Measurements from ENCODE around the gene RNF150. TPM values are rescaled to one million over a fixed set of nuclear protein-coding genes. Genes with fewer than 3 reads are reported as not detected.

RNF150 gene
- total RNA-seq, 1 experiment from 2014 or later = 4.4 TPM

GRCh38 chr4:140818433-140818832, 314.8 kb downstream of the RNF150 start:
- Mint-ChIP-seq H3K4me1 (peaks cover 14 to 15% of the 10 kb centered on the region in 2 experiments), H3K9me3 (peaks cover 0 to 6% of the 10 kb centered on the region in 2 experiments; a peak in 4 of 5 replicates), H3K4me3 (no peak overlapping the region), H3K36me3 (ENCODE audit: insufficient read depth in 1 of 3, low read depth in 3 of 3) (no peaks in the 10 kb centered on the region; a peak in 1 of 7 replicates), H3K27me3 (ENCODE audit: low read depth) (peaks cover under 1% of the 10 kb centered on the region), H3K27ac (no peak overlapping the region)
- Histone ChIP-seq H2BK5ac (ENCODE audit: insufficient read length, low read length) (no peak overlapping the region), H2AFZ (ENCODE audit: low read length) (no peak overlapping the region), H2BK12ac (ENCODE audit: insufficient read length, low read depth, low read length) (no peak overlapping the region), H2AK5ac (ENCODE audit: insufficient read length, low read length) (no peak overlapping the region), H2BK120ac (ENCODE audit: low read depth, low read length, poor library complexity, severe bottlenecking) (no peak overlapping the region), H3K56ac (ENCODE audit: insufficient read length, low read depth, low read length) (no peak overlapping the region), H3K9me3 (ENCODE audit: control insufficient read depth, low read depth, low read length) (no peaks in the 10 kb centered on the region), H3K18ac (ENCODE audit: insufficient read length, low read depth, low read length) (no peak overlapping the region), H3K79me2 (ENCODE audit: insufficient read depth, low read length) (no peaks in the 10 kb centered on the region), H2BK20ac (ENCODE audit: low read depth, low read length, poor library complexity, severe bottlenecking) (no peak overlapping the region), H4K8ac (replicated peaks; ENCODE audit: insufficient read length, low read depth, low read length) (no peak overlapping the region), H3K23me2 (ENCODE audit: insufficient read length, low read depth, low read length, poor library complexity, severe bottlenecking) (no peaks in the 10 kb centered on the region), H3K79me1 (ENCODE audit: insufficient read depth, low read depth, low read length, poor library complexity, severe bottlenecking) (no peaks in the 10 kb centered on the region), H4K91ac (ENCODE audit: insufficient read length, low read depth, low read length) (no peak overlapping the region), H3T11ph (ENCODE audit: low read length) (no peak overlapping the region), H3K14ac (ENCODE audit: insufficient read depth, low read length) (no peak overlapping the region), H2BK15ac (ENCODE audit: low read depth, low read length) (no peak overlapping the region), H3K9ac (ENCODE audit: extremely low read depth, insufficient read length, low read length) (no peak overlapping the region), H4K20me1 (ENCODE audit: control insufficient read depth, insufficient read depth, insufficient read length) (no peaks in the 10 kb centered on the region), H3K27me3 (ENCODE audit: insufficient read depth, low read length) (no peaks in the 10 kb centered on the region), H4K5ac (ENCODE audit: insufficient read length, low read depth, low read length) (no peak overlapping the region), H3K4ac (ENCODE audit: low read depth, low read length) (no peak overlapping the region), H3K23ac (ENCODE audit: insufficient read length, low read depth, low read length) (no peak overlapping the region), H3K4me2 (ENCODE audit: insufficient read depth, insufficient read length, low read length) (no peak overlapping the region), H3K4me1 (ENCODE audit: insufficient read depth, low read length) (no peaks in the 10 kb centered on the region; the same call in 1 of the 2 replicates), H3K27ac (ENCODE audit: insufficient read length, low read depth, low read length) (no peak overlapping the region)
- TF ChIP-seq, protein P1, sequence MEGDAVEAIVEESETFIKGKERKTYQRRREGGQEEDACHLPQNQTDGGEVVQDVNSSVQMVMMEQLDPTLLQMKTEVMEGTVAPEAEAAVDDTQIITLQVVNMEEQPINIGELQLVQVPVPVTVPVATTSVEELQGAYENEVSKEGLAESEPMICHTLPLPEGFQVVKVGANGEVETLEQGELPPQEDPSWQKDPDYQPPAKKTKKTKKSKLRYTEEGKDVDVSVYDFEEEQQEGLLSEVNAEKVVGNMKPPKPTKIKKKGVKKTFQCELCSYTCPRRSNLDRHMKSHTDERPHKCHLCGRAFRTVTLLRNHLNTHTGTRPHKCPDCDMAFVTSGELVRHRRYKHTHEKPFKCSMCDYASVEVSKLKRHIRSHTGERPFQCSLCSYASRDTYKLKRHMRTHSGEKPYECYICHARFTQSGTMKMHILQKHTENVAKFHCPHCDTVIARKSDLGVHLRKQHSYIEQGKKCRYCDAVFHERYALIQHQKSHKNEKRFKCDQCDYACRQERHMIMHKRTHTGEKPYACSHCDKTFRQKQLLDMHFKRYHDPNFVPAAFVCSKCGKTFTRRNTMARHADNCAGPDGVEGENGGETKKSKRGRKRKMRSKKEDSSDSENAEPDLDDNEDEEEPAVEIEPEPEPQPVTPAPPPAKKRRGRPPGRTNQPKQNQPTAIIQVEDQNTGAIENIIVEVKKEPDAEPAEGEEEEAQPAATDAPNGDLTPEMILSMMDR (conservative IDR thresholded peaks at IDR 0.05) = no peak
- no CpG with 5 or more reads among the region's 1 CpG for WGBS (ENCODE audit: extremely low coverage, insufficient read length, low lambda C conversion rate)
- no peak for DNase-seq
